A673 (cell line): ENCODE measurements around the gene STT3B.

Source experiments
- CTCF ChIP-seq: fragments of 300-800, 200-600 bp; sonication (generic); conservative IDR thresholded peaks from 2 replicates; pipeline ENCODE4 v1.5.1; 2017; ENCODE audit warnings: low read depth, mild to moderate bottlenecking, antibody characterized with exemption, low read length, moderate library complexity, mixed read lengths
- EZH2 ChIP-seq: fragments of 200-600 bp; sonication (generic); IDR thresholded peaks from 2 replicates; pipeline ENCODE4 v1.6.1; 2017; ENCODE audit warnings: borderline replicate concordance, low read depth, mild to moderate bottlenecking, mixed read lengths, antibody characterized with exemption, low read length; ENCODE audit not compliant: poor library complexity, severe bottlenecking

- TF ChIP-seq CTCF = no peak
- no peak for TF ChIP-seq EZH2
Observed at GRCh38 chr3:31486865-31487533, 45.7 kb upstream of the STT3B start.
